CD4-positive, alpha-beta T cell treated with Interleukin-4 for 4 hours (primary cell): ENCODE measurements around the gene DPP10.

Experiments
- DNase-seq: peaks from one replicate; pipeline ENCODE4 v3.0.0-alpha.2; 2020

The DPP10 gene

DNA sequence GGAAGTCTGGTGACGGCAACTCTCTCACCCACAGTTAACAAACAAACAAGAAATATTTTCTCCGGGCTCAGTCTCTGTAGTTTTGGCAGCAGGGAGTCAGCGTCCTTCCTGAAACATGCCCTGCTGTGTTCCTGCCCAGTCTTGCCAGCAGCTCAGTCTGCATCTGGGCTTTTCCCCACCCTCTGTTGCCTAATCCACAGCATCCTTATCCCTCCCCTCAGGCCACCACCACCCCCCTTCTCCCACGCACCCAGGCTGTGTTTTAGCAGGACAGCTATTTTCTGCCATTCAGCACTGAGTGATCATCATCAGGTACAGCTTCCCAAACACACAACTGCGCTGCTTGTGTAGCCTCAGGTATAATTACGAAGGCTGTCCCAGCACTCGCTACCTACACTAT is 168.2 kb downstream of the DPP10 start:
- no peak for DNase-seq

DNA sequence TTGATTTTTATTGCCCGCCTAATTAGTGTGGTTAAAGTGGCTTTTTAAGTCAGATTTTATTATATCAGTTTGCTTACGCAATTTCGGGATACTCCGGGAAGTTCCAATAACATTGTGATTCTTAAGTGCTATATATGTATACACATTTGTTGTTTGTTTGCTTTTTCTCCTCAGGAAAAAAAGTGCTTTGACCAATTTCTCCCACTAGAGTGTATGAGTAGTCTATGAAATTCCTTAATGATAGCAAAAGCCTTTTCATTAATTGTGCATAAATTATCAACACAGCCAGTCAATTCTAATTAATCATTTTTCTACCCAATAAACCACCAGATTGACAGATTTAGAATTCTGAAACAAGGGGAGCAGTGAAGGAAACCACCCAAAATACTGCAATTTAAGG is 172.2 kb downstream of the DPP10 start:
- DNase-seq = no peak

DNA sequence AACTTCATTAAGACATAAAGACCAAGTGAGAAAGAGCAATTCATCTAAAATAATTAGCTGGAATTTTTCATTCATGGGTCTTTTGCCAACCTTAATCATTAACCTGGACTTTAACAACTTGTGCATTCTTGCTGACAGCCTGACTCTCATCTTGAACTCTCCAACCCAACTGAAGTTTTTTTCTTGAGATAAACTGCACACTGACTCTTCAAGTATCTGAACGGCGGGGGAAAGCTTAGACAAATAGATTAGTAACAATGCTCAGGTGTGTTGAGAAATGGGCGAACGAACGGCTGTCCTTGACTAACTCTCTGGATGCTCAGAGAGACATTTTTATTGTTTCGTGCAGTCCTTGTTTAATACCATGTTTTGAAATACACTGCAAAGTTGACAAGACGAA is 186.0 kb downstream of the DPP10 start:
- DNase-seq = no peak

DNA sequence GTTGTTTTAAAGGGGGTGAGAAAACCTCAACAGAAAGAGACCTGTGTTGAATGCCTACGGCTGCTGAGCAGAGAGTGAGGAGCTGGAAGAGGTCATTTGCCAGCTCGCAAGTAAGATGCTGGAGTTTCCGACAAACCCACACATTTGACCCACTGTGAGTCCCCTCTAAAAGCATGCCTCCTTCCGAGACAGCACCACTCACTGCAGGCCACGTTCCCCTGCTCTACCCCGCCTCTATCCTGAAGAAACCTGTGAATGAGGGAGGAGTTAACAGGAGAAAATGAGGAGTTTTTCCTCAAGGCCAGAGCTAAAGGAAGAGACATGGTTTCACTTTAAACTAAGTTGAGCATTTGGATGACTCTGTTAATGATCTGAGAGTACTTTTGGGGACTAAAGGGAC is 188.7 kb downstream of the DPP10 start:
- DNase-seq = no peak

DNA sequence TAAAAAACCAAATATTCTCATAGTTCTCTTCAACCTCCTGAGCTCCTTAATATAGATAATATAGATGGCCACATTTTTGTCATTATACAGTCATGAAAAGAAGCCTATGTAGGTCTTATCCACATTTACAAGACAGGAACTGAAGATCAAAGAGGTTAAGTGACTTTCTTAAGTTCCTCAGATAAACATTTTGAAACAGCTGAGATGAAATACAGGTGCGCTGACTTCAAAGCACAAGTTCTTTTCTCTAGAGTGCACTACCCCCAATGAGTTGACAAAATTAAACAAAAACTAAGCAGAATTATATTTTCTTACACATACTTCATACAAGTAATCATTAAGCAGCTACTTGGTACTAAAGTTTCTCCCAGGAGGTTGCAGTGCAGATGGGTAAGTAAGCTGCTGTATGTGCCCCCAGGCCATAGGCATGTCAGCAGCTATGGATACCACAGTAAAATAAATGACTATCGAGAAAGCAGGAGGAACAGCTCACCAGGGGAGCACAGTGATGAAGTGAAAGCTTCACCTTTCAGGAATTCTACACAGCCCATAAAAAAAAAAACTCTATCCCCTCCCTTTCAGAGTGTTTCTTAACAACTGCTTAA is 199.8 kb downstream of the DPP10 start:
- no peak for DNase-seq

DNA sequence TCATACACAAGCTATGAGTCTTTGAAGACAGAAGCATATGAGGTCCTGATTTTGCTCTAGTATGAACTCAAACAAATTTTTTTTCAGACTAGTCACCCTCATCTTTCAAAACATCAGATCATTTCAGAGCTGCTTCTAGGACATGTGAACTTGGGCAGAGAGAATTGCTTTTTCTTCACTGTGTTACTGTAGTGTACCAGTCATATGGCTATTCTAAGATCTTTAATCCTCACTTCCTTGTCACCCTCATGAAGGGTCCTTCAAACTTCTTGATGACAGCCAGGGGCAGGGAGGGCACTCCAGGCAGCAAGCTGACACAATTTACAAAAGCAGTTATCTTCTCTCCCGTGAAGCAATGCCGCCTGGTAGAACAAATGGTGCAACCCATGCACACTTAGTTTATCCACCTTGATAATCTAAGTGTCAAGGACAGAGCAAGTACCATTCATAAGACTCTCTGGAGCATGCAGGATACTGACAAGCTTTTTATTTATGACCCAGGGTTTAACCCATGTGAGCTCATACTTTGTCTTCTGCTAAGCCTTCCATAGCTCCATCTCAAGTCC is 200.6 kb downstream of the DPP10 start:
- no peak for DNase-seq

DNA sequence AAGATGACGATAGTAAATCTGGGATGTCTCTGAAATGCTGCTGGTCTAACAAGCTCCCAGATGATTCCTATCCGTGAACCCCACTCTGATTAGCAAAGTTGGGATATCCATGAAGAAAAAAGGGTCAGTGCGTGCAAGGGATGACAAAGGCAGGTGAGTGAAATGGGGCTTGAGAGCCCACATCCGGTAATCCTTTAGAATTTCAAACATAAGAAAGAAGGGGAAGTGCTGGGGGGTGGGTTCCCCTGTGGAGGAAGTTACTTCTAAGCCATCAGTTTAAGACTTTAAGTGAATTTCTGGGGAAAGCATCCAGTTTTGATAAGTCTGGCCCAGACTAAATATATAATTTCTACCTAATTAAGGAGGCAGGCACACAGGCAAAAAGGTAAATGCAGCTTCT is 209.5 kb downstream of the DPP10 start:
- no peak for DNase-seq

DNA sequence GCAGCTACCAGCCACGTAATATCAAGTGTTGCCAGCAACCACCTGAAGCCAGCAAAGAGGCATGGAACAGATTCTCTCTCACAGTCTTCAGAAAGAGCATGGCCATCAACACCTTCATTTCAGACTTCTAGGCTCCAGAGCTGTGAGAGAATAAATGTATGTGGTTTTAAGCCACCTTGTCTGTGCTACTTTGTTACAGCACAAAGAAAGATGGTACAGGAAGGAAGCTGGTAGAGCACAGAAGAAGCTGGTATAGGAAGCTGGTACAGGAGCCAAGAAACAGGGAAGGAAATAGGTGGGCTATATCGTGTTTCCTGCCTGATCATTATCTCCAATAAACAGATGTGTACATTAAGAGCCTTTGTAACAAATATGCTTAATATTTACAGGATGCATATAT is 217.4 kb downstream of the DPP10 start:
- DNase-seq = no peak

DNA sequence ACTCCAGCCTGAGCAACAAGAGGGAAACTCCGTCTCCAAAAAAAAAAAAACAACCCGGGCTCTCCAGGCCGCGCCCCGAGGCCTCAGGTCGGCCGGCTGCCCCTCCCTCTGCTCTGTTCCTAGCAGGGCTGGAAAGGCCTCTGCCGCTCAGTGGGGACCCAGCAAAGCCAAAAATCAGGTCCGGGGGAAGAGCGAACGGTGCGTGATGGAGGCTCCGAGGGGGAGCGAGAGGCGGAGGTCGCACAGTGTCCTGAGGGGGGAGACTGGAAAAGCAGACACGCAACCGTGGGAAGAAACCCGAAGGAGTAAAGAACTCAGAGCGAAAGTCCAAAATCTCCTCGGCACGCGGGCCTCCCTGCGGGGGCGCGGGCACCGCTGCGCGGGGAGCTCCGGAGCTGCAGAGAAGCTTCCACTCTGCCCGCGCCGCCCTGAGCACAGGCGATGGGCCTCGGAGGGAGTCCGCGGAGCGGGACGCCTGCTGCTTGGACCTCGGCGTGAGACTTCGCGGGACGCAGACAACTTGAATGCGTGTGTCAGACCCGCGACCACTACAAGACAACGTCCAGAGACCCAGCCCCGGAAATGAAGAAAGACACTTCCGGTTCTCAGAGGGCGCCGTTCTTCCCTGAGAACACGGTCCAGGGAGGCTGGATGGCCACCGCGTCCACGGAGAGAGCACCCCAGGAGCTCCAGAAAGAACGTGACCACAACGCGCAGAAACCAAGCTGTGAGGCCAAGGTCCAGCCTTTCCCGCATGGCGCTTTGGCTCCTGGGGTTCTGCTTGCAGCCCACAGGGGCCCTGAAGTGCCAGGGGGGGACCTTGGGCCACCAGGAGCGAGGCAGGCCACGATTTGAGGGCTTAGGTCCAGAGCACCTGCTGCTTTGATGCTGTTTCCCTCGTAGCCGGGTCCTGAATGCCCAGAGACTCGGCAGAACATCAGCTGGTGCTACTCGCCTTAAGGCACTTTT is 219.8 kb downstream of the DPP10 start:
- no peak for DNase-seq

DNA sequence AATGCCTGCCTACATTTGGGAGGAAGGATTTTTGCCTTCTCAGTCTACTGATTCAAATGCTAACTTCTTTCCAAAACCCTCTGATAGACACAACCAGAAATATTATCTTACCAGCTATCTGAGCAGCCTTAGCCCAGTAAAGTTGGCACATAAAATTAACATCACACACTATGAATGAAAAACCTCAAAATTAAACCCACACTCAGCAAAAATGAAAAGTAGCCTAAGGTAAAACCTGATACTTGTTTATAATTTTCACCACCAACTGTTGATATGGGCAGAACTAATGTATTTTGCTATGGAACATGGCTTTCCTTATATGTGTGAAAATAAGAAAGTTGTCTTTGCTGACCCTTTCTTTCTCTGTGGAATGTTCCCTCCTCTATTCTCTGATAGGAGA is 226.0 kb downstream of the DPP10 start:
- DNase-seq = no peak

DNA sequence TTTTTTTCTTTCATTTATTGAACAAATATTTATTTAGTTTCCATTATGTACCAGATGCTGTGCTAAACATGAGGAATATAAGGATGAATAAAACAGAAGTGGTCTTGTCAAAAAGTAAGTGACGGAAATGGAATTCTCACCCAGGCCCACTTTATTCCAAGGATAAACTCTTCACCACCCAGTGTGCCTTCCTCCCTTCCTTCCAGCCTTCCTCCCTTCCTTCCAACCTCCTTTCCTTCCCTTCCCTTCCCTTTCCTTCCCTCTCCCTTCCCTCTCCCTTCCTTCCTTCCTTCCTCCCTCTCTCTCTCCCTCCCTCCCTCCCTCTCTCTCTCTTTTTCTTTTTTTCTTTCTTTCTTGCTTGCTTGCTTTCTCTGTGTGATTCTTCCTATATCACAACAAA is 240.8 kb downstream of the DPP10 start:
- no peak for DNase-seq

DNA sequence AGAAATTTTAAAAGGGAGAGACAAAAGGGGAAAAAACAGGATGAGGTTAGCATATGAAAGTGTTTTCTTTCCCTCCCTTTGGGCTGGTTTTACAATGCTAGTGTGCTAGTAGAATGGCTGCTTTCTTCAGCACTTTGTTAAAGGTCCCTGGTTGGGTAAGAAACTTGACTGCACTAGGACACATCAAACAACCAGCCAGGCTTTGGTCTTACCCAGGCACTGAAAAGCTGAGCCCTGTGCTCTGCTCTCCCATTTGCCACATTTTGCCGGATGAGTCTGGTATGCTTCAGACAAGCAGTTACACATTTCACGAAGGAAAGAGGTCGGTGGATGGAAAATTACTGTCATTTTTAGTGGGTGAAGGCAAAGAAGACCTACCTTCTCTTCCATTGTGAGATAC is 242.0 kb downstream of the DPP10 start:
- no peak for DNase-seq

DNA sequence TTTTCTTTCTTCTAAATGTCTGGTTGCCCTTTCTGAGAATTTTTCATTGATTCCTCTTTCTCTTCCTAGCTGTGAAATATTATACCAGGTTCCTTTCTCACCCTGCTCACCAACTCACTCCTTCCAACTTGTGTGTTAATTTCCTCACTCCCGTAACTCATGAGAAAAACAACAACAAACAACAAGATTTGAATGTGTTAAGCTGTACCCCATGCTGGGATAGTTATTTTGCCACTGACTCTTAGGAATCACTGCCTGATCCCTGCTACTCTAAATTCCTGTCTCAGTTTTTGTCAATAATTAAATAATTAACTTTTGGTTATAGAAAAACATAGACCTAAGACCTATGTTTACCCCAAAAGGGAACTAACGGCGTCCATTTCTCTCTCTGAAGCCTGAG is 242.7 kb downstream of the DPP10 start:
- DNase-seq = no peak

DNA sequence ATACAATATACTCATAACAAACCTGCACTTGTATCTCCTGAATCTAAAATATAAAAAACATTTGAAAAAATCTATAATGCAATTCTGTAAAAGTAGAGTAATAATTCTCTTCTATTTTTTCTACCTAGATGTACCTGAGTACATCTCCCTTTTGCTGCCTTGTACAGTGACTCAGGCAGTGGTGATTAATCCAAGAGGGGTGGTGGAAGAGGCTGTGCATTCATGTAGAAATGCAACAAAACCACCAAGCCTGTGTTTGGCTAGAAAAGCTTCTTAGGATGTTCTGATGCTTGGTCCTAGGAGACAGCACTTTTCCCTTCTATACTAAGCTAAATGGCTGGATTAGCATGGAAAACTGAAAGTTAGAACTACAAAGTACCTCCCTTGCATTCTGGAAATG is 245.8 kb downstream of the DPP10 start:
- no peak for DNase-seq

DNA sequence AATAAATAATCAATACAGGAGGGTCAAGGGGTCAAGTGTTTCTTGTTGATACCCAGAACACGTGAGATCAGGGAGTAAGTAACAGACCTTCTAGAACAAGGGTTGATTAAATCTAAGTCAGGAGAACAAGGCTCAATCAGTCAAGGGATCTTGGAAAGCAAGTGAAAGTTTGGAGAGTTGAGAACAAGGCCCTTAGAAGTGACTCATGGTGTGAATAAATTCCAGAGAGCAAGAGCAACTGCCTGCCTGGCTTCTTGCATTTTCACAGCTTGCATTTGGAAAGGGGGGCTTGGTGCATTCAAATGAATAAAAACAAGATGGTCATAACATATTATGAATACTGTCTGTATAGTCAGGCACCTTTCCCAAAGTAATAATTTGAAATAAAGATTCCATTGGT is 256.1 kb downstream of the DPP10 start:
- no peak for DNase-seq

DNA sequence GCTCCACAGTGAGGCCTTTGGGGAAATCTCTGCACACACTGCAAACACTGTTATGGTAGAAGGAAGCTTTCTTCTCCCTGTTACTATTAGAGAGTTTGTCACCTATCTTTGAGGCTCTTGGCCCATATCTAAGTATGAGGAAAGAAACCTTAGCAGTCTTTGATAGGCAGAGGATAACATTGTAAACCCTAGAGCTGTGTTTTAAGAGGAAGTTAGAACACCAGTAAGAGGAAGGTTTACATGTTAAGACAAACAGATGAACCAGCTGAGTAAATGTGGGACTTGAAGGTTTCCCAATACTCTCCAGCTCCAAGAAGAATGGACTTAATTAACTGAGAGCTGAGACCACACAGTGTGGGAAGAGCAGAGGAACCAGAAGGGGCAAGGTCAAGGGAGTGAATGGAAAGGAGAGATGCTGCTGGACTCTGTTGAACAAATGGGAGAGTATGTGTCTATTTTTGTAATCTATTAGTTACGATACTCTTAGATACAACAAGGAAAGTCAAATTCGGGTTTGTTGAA is 257.0 kb downstream of the DPP10 start:
- no peak for DNase-seq

DNA sequence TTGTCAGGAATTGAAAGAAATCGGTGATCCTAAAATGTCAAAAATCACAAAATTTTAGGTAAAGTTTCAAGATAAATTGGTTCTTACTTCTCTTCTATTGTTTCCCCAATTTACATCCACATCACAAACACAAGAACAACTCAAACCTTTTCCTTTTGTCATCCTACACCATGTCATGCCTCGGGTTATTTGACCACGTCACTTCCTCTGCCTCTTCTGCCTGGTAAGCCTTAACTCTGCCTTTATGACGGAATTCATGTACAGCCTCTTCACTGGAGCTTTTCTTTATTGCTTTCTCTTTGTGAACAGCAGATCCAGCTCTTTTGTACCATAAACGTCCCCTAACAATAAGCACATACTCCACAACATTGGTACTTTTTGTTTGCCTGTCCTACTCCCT is 258.0 kb downstream of the DPP10 start:
- DNase-seq = no peak

DNA sequence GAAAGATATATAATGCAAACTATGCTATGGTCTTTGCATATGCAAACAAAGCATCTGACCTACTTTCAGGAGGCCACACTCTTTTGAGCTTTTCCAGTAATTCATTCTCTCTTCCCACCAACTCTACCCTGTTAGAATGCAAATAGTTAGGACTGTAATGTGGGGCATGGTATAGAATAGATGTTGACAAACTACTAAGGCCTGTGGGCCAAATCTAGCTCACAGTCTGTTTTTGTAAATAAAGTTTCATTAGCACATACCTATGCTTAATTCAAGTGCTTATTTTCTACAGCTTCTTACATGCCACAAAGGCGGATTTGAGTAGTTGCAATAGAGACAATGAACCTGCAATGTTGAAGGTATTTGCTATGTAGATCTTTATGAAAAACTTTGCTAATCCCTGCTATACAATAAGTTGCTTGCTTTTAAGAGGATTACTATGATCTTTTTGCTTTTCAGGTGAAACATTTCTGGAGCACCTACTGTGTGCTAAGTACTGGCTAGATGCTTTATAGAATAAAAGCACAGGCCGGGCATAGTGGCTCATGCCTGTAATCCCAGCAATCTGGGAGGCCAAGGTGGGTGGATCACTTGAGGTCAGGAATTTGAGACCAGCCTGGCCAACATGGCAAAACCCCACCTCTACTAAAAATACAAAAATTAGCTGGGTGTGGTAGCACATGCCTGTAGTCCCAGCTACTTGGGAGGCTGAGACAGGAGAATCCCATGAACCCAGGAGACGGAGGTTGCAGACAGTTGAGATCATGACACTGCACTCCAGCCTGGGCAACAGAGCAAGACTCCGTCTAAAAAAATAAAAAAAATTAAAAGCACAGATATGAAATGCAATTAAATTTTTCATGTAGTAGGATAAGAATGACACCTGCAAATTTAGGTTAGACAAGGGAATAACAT is 267.8 kb downstream of the DPP10 start:
- no peak for DNase-seq

DNA sequence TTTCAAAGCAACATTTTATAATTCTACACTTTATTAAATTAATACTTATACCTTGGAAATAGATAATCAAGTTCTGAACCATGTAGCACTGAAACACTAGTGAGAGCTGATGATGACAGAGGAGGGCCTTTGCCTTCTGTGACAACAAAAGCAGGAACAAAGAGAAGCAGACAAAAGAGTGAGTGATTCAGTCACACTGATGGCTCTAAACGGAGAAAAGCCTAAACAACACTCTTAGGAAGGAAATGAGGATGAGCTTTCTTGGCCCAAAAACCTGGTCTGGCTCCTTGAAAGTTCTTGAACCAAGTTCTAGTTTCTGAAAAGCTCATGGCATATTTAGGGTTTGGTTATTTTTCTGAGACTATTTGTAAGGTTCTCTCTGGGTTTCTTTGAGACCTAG is 271.9 kb downstream of the DPP10 start:
- no peak for DNase-seq

DNA sequence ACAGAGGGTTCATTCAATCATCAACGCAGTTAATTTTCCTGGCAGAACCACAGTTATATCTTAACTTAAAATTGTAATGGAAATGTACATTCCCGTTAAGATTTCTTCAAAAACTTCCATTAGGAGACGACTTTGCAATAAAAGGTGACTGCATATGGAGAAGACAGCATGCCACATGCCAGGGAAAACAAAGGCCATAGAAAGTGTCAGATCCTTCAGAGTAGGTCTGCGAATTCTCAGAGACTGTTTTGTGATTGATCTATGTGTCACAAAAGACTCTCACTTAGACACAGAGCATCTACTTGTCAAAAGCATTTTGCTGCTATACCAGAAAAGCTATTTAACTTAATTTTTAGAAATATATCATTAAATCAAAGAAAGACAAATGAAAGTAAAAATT is 274.6 kb downstream of the DPP10 start:
- DNase-seq = no peak

DNA sequence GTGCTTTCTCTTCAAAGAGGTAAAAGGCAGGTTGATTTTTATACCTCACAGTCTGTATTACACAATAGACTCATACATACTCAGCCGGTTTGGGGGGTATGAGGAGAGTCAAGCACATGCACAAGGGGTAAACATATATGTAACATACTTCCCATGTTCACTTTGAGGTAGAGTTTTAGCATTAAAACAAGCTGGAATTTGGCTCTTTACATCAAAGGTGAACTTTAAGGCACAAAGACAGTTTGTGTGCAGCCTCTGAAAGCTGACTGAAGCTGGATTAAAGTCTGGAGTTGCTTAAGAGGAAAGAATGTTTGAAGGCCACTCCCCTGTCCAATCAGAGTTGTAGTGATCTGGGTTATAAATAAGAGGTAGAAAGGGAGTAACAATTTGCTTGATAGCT is 282.0 kb downstream of the DPP10 start:
- DNase-seq = no peak

DNA sequence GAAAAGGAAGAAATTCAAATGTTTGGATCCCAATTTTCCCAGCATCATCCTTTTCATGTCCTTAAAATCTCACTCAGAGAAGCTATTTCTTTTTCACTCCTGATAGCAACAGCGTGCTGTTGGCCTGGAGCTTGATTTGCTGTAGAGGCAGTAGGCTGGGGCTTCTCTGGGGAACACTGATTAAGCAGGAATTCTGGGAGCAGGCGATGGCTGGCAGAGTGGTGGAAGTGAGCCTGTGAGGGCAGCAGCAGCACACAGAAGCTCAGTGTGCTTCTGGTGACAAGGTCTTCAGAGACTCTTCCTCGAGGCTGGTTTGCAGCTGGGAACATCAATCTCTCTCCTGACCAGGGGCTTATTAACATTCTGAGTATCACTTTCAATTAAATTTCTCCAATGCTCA is 284.6 kb downstream of the DPP10 start:
- no peak for DNase-seq

DNA sequence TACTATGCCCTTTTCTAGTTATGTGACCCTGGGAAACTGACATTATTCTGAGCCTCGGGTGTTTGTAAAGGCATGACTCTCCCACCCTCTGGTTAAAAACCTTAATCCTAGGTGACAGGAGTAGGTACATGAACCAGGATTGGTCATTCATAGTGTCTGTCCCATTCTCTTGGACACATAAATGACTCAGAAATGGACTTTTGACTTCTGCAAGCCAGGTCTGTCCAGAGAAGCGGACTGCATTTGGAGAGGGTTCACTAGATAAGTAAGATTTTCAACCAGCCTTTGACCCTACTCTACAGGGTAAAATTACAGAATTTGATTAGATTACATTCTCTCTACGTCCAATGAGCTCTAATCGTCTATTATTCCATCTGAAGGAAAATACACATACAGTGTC is 285.9 kb downstream of the DPP10 start:
- DNase-seq = no peak
